ENCODE data around the gene GPR55.

GPR55 gene

DNA sequence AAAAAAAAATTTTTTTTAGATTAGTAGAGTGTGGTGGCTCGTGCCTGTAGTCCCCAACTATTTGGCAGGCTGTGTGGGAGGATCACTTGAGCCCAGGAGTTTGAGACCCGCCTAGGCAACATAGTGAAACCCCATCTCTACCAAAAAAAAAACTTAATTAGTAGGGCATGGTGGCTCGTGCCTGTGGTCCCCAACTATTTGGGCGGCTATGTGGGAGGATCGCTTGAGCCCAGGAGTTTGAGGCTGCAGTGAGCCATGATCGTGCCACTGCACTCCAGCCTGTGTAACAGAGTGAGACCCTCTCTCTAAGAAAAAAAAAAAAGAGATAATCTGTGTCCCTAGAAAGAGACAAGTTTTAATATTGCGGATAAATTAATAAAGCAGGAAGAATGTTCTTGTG, 8.8 kb downstream of the GPR55 start:
- H3K27ac ChIP-seq = no peak overlapping the region
- no peak for TF ChIP-seq CTCF (conservative IDR thresholded peaks at IDR 0.05)

- no peak for TF ChIP-seq CTCF (conservative IDR thresholded peaks at IDR 0.05)
- H3K27ac ChIP-seq = no peak overlapping the region
Observed at GRCh38 chr2:230915319-230915718, 9.7 kb downstream of the GPR55 start.

- no peak overlapping the region for H3K27ac ChIP-seq
- no peak for TF ChIP-seq CTCF (conservative IDR thresholded peaks at IDR 0.05)
Observed at GRCh38 chr2:230914886-230915285, 10.2 kb downstream of the GPR55 start.

DNA sequence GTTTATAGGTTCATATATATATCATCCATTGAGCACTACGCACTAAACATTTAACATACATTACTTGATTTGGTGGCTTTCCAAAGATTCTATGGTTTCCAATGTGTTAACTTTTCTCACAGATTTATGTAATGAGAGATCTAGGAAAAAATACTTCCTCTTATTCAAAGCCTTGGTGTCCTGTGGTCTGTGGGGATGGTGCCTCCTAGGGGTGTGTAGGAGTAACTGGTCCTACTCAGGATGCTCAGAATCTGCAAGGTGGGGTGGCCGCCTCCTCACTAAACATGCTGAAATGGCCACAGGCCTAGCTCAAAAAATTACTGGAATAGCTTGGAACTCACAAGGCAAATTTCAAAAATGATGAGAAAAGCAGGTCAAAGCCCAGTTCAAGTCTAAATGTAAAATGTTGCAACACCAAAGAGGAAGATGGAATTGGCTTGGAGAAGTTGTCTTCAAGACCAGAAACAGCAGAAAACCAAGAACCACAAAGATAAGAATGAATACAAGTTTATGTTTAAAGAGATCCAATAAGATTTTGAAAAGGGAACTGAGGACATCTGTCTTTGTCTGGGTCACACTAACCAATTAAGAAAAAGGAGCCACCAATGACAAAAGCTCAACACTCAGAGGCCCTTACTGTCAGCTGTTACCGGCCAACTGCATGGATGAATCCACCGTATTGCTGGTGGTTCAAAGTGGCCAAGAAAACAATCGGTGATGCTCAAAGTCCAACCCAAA, 11.5 kb downstream of the GPR55 start:
- TF ChIP-seq CTCF (conservative IDR thresholded peaks at IDR 0.05) = no peak
- H3K27ac ChIP-seq = no peak overlapping the region

- TF ChIP-seq CTCF (conservative IDR thresholded peaks at IDR 0.05) = no peak
- H3K27ac ChIP-seq = no peak overlapping the region
Observed at GRCh38 chr2:230912724-230913123, 12.3 kb downstream of the GPR55 start.

GRCh38 chr2:230912046-230912445, 13.0 kb downstream of the GPR55 start:
- no peak for TF ChIP-seq CTCF (conservative IDR thresholded peaks at IDR 0.05)
- H3K27ac ChIP-seq = no peak overlapping the region

DNA sequence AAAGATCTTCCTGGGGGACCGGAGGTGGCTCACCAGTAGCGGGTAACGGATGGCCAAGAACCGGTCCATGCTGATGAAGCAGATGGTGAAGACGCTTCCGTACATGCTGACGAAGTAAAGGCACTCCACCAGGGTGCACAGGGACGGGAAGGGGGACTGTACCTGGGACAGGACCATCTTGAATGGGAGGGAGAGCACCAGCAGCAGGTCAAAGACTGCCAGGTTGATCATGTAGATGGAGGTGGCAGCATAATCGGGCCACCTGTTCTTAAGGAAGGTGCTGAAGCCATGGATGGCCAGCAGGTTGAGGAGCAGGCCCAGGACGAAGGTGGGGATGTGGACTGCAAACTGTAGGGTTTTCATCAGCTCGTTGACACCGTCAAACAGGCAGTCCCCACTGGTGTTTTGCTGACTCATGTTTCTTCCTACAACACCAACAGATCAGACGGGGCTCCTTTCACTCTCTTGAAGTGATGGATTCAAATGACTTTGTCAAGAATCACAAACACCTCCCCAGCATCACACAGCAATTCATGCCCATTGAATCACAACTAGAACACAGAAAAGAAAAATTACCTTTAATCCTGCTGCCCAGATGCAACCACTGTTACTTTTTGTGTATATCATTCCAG, 14.4 kb downstream of the GPR55 start:
- no peak overlapping the region for H3K27ac ChIP-seq
- no peak for TF ChIP-seq CTCF (conservative IDR thresholded peaks at IDR 0.05)
